CD4-positive, alpha-beta T cell treated with Interleukin-6 for 4 hours (primary cell): ENCODE measurements around the gene HPS6.
"Not testable (repeated sequence)": the region's sequence is repeated elsewhere in the genome, so short reads cannot be mapped to it uniquely, and the experiment has no call there.

Experiments
- DNase-seq: peaks from one replicate; pipeline ENCODE4 v3.0.0-alpha.2; 2020; ENCODE audit warnings: mixed read lengths

HPS6 gene

GRCh38 chr10:102064868-102065560 is at the start of gene HPS6:
HPS6 (plus strand) TSS chr10:102065349; CDS start chr10:102065475, 126 bp downstream.
- peak; percentile 95 for DNase-seq

- no peak for DNase-seq
Observed at GRCh38 chr10:102016416-102016815, 48.7 kb upstream of the HPS6 start.

- no peak for DNase-seq
Observed at GRCh38 chr10:102017295-102017694, 47.9 kb upstream of the HPS6 start.

GRCh38 chr10:102020938-102021337 is 44.2 kb upstream of the HPS6 start:
- no peak for DNase-seq

- no peak for DNase-seq
Observed at GRCh38 chr10:102024799-102025198, 40.4 kb upstream of the HPS6 start.

- no peak for DNase-seq
Observed at GRCh38 chr10:102027261-102027660, 37.9 kb upstream of the HPS6 start.

- DNase-seq, result no peak
Observed at GRCh38 chr10:102033787-102034186, 31.4 kb upstream of the HPS6 start.

GRCh38 chr10:102035807-102036206 is 29.3 kb upstream of the HPS6 start:
- DNase-seq, result not testable (repeated sequence)

- DNase-seq, result no peak
Observed at GRCh38 chr10:102038410-102038809, 26.7 kb upstream of the HPS6 start.

- DNase-seq, result no peak
Observed at GRCh38 chr10:102040305-102041050, 24.7 kb upstream of the HPS6 start.

- no peak for DNase-seq
Observed at GRCh38 chr10:102045292-102045691, 19.9 kb upstream of the HPS6 start.

- DNase-seq, result no peak
Observed at GRCh38 chr10:102046095-102046494, 19.1 kb upstream of the HPS6 start.

GRCh38 chr10:102054881-102055646 is 10.1 kb upstream of the HPS6 start:
- not testable (repeated sequence) for DNase-seq

GRCh38 chr10:102055647-102056419 is 9.3 kb upstream of the HPS6 start, which contains the start of gene ARMH3:
ARMH3 (minus strand) TSS chr10:102056173; CDS start chr10:102040114, 16,059 bp downstream.
- DNase-seq, result peak; percentile 91

GRCh38 chr10:102059987-102060386 is 5.2 kb upstream of the HPS6 start:
- DNase-seq, result no peak

GRCh38 chr10:102064503-102064867 is 664 bp upstream of the HPS6 start:
- no peak for DNase-seq

GRCh38 chr10:102065561-102066398 is 631 bp downstream of the HPS6 start:
- DNase-seq, result peak; percentile 26

- DNase-seq, result no peak
Observed at GRCh38 chr10:102066399-102067088, 1.4 kb downstream of the HPS6 start.

GRCh38 chr10:102067091-102067916 is 2.2 kb downstream of the HPS6 start:
- no peak for DNase-seq

GRCh38 chr10:102068216-102068615 is 3.1 kb downstream of the HPS6 start:
- DNase-seq, result no peak
